Naive thymus-derived CD4-positive, alpha-beta T cell (primary cell): Measurements from ENCODE around the gene JAKMIP1. TPM values are rescaled to one million over a fixed set of nuclear protein-coding genes. Genes with fewer than 3 reads are reported as not detected.
A peak's percentile ranks its signal among the peaks of the same experiment; 100 is the strongest.

Source experiments
- ATAC-seq: fragments of 150-1000 bp; cut with Tn5 transposase; 2 replicates; pipeline ENCODE4 v1.10.0; 2021; ENCODE audit warnings: mild to moderate bottlenecking, moderate library complexity
- CTCF ChIA-PET: fragments of 350-600 bp; sonication (Branson Sonifier 250); formaldehyde crosslinking; loops from one replicate; lab custom pipeline; 2021; ENCODE audit warnings: antibody characterized with exemption; lab: Charles Lee
- POLR2A ChIA-PET: fragments of 350-600 bp; sonication (Branson Sonifier 250); formaldehyde crosslinking; loops from one replicate; lab custom pipeline; 2021; ENCODE audit warnings: antibody characterized with exemption, inconsistent platforms; lab: Charles Lee
- DNase-seq, 9 donors: peaks; one replicate each; pipeline versions ENCODE4 v3.0.0 to v3.0.0-alpha.2; 2020 to 2022; ENCODE audit warnings: mixed read lengths in 1 of 9
- H3K27ac ChIP-seq: one replicate; pipeline ENCODE4 v1.7.0; 2013; ENCODE audit warnings: mild to moderate bottlenecking, low read depth, low read length, moderate library complexity
- H3K27me3 ChIP-seq, 2 donors: one replicate each; pipeline ENCODE4 v1.7.0; 2013; ENCODE audit warnings: low read length in 2 of 2, mild to moderate bottlenecking in 2 of 2, moderate library complexity in 2 of 2; ENCODE audit not compliant: control insufficient read depth in 2 of 2, insufficient read depth in 2 of 2
- H3K36me3 ChIP-seq, 3 experiments: 1 replicate in 2 of 3; 2 replicates in 1 of 3; pipeline ENCODE4 v1.7.0; 2013; ENCODE audit warnings: low read length in 3 of 3, mild to moderate bottlenecking in 3 of 3, moderate library complexity in 1 of 3; ENCODE audit not compliant: insufficient read depth in 3 of 3, control insufficient read depth in 2 of 3
- H3K4me1 ChIP-seq, 2 donors: one replicate each; pipeline ENCODE4 v1.7.0; 2013; ENCODE audit warnings: low read length in 2 of 2, mild to moderate bottlenecking in 2 of 2, moderate library complexity in 1 of 2; ENCODE audit not compliant: control insufficient read depth in 2 of 2, insufficient read depth in 2 of 2
- H3K4me3 ChIP-seq: 2 replicates; pipeline ENCODE4 v1.7.0; 2013; ENCODE audit warnings: mild to moderate bottlenecking, low read length
- H3K9me3 ChIP-seq, 3 experiments: 1 replicate in 2 of 3; 2 replicates in 1 of 3; pipeline ENCODE4 v1.7.0; 2013; ENCODE audit warnings: low read length in 3 of 3; ENCODE audit not compliant: control insufficient read depth in 2 of 3
- H3K27ac Mint-ChIP-seq, 9 donors: one replicate each; pipeline ENCODE4 v1.8.0; 2020 to 2022; ENCODE audit warnings: mixed read lengths in 9 of 9, mild to moderate bottlenecking in 8 of 9, moderate library complexity in 5 of 9, inconsistent platforms in 2 of 9
- H3K27me3 Mint-ChIP-seq, 5 donors: one replicate each; pipeline ENCODE4 v1.8.0; 2021 to 2022; ENCODE audit warnings: mixed read lengths in 5 of 5, mild to moderate bottlenecking in 1 of 5
- H3K36me3 Mint-ChIP-seq, 5 donors: one replicate each; pipeline ENCODE4 v1.8.0; 2020 to 2022; ENCODE audit warnings: mixed read lengths in 5 of 5, mild to moderate bottlenecking in 3 of 5, inconsistent platforms in 1 of 5
- H3K4me1 Mint-ChIP-seq, 7 donors: one replicate each; pipeline ENCODE4 v1.8.0; 2020 to 2022; ENCODE audit warnings: mixed read lengths in 7 of 7, mild to moderate bottlenecking in 3 of 7, inconsistent platforms in 1 of 7
- H3K4me3 Mint-ChIP-seq, 10 donors: one replicate each; pipeline ENCODE4 v1.8.0; 2020 to 2022; ENCODE audit warnings: mild to moderate bottlenecking in 10 of 10, mixed read lengths in 10 of 10, moderate library complexity in 6 of 10, inconsistent platforms in 2 of 10
- H3K9me3 Mint-ChIP-seq, 11 donors: one replicate each; pipeline ENCODE4 v1.8.0; 2020 to 2022; ENCODE audit warnings: mixed read lengths in 11 of 11, mild to moderate bottlenecking in 4 of 11, inconsistent platforms in 1 of 11, moderate library complexity in 1 of 11
- intact Hi-C, 2 donors: fragments of 100-400 bp; cut with micrococcal nuclease; formaldehyde crosslinking; loops; one replicate each; pipeline ENCODE4 v1.15.1; 2023
- polyA plus RNA-seq, 2 donors: library from polyadenylated mRNA; unstranded; fragments of 300-500 nt; fragmentation: Illumina TruSeq; gene quantifications; one replicate each; pipeline ENCODE4 v1.2.3, GENCODE V29; 2021
- total RNA-seq, 6 experiments: library from RNA in 5 of 6; stranded (reverse) in 5 of 6; gene quantifications; 1 replicate in 5 of 6; 2 replicates in 1 of 6; pipeline ENCODE4 v1.2.3 and lab custom pipeline; 2021 to 2026

The JAKMIP1 gene
- total and polyA plus RNA-seq, 7 experiments from 2014 or later = 0.21 to 15.3 (median 2.4) TPM; not detected in 3

DNA sequence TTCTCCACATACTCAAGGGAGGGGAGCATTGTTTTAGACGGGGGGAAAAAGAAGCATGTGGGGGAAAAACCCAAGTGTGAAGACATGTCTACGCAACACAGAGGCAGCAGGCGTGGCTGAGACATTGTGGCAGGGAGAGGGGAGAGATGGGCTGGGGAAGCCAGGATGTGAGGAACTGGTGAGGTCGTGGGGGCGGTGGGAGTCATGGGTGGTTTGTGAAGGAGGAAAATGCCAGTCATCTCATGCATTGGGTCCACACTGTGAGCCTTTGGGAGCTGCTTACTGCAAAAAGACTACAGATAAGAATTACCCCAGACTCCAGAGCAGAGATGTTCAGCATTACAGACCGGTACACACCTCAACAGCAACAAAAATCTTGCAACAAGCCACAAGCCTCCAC is 2.1 kb downstream of the JAKMIP1 start:
- Histone ChIP-seq H3K27ac (no peak overlapping the region), H3K4me1 (peaks cover 8 to 30% of the 10 kb centered on the region in 2 donors), H3K27me3 (peaks cover 0 to 6% of the 10 kb centered on the region in 2 donors), H3K36me3 (no peaks in the 10 kb centered on the region), H3K4me3 (peak overlapping the region; percentile 38), H3K9me3 (no peaks in the 10 kb centered on the region)
- Mint-ChIP-seq H3K27ac (peak overlapping the region in 1 of 9 donors; percentile 76), H3K27me3 (peaks cover 38 to 64% (median 51%) of the 10 kb centered on the region in 5 donors), H3K9me3 (peaks cover 0 to 20% (median 7%) of the 10 kb centered on the region in 11 donors), H3K36me3 (peaks cover 0 to 9% (median 0%) of the 10 kb centered on the region in 5 donors), H3K4me1 (peaks cover 5 to 28% (median 17%) of the 10 kb centered on the region in 7 donors), H3K4me3 (peak overlapping the region in 8 of 10 donors; percentile 6 to 89 (median 53))
- DNase-seq = peak in 1 of 9 donors; percentile 68
- intact Hi-C loops = loop anchor here in 1 of 2 donors (1.0 kb wide), 1 partner anchor 17 kb away; no protein-coding TSS in a partner anchor
- POLR2A ChIA-PET = no interaction called here
- peak; percentile 43 for ATAC-seq
- CTCF ChIA-PET = no interaction called here

DNA sequence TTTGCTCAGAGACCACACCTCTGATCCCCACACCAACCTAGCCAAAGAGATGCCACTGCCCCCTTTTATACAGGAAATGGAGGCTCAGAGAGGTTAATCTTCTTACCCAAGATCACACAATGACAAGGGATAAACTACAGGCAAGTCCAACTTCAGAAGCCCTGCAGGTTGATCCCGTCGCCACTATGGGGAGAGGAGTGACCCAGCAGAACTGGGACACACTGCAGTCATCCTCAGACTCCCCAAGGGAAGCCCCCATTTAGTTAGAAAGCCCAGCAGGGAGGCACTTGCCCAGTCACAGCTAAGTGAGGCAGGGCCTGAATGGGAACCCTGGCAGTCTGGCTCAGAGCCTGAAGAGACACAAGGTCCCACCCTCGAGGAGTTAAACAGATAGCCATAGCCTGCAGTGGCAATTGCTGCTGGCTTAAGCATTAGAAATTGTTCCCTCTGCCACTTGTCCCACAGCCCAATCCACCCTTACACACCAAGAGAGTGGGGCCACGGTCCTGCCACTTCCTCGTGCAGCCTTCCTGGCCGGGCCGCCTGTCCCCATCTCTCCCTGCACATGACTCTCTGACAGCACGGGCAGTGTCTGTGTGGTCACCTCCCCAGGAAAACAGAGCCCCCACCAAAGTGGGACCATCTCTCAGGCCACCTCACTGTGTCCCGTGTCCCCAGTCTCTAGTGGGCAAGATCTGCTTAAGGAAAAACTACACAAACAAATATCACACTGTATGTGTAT is 2.7 kb downstream of the JAKMIP1 start:
- H3K4me3 ChIP-seq = no peak overlapping the region
- peak overlapping the region in 8 of 10 donors; percentile 5 to 89 (median 48) for H3K4me3 Mint-ChIP-seq
- H3K9me3 Mint-ChIP-seq = peaks cover 0 to 18% (median 7%) of the 10 kb centered on the region in 11 donors
- ChIA-PET POLR2A (no interaction called here), CTCF (no interaction called here)
- no peak for DNase-seq
- no peaks in the 10 kb centered on the region for H3K9me3 ChIP-seq
- H3K36me3 Mint-ChIP-seq = peaks cover 0 to 15% (median 0%) of the 10 kb centered on the region in 5 donors
- no peak overlapping the region for H3K27ac ChIP-seq
- H3K4me1 Mint-ChIP-seq = peaks cover 5 to 30% (median 17%) of the 10 kb centered on the region in 7 donors
- peak overlapping the region in 1 of 9 donors; percentile 76 for H3K27ac Mint-ChIP-seq
- H3K36me3 ChIP-seq = no peaks in the 10 kb centered on the region
- no peak for ATAC-seq
- peaks cover 32 to 68% (median 55%) of the 10 kb centered on the region in 5 donors for H3K27me3 Mint-ChIP-seq
- intact Hi-C loops = loop anchor here in 1 of 2 donors (1.0 kb wide), 1 partner anchor 16 kb away; no protein-coding TSS in a partner anchor
- H3K27me3 ChIP-seq = peaks cover 0 to 6% of the 10 kb centered on the region in 2 donors
- H3K4me1 ChIP-seq = peaks cover 8 to 30% of the 10 kb centered on the region in 2 donors

DNA sequence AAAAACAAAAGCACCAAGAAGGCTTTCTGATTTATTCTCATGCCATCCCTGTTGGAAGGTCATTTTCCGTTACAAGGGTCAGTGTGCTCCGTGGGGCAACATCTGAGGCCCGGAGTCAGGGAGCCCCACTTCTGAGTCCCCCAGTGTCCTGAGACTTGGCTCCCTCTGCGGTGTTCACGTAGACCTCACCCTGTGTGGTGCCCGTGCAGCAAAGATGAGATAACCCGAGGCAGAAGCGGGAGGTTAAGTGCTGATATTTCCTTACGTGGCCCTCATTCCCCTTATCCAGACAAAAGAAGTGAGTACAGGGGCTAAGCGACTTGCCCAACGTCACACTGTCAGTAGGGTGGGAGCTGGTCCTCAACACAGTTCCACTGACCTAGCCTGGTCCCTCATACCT is 3.5 kb downstream of the JAKMIP1 start:
- ChIA-PET CTCF (no interaction called here), POLR2A (no interaction called here)
- Histone ChIP-seq H3K36me3 (no peaks in the 10 kb centered on the region), H3K9me3 (no peaks in the 10 kb centered on the region), H3K4me3 (no peak overlapping the region), H3K4me1 (peaks cover 8 to 30% of the 10 kb centered on the region in 2 donors), H3K27me3 (peaks cover 0 to 6% of the 10 kb centered on the region in 2 donors), H3K27ac (no peak overlapping the region)
- Mint-ChIP-seq H3K4me3 (peak overlapping the region in 2 of 10 donors; percentile 1 to 82), H3K27ac (no peak overlapping the region), H3K36me3 (peaks cover 0 to 18% (median 0%) of the 10 kb centered on the region in 5 donors), H3K4me1 (peaks cover 5 to 34% (median 17%) of the 10 kb centered on the region in 7 donors), H3K9me3 (peaks cover 0 to 10% (median 6%) of the 10 kb centered on the region in 11 donors), H3K27me3 (peaks cover 27 to 66% (median 55%) of the 10 kb centered on the region in 5 donors)
- no peak for ATAC-seq
- no peak for DNase-seq
- intact Hi-C loops = no loop called here

DNA sequence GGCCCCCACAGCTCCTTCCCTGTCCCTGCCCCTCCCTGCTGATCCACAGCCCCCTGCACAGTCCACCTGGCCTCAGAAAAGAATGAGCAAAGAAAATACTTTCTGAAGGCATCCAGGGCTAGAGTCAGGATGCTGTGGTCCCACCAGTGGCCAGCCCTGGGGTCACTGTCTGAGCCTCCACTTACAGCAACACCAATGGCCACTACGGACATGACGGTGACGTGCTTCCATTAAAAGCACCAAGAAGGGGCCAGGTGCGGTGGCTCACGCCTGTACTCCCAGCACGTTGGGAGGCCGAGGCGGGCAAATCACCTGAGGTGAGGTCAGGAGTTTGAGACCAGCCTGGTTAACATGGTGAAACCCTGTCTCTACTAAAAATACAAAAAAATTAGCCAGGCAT is 4.0 kb downstream of the JAKMIP1 start:
- peaks cover 0 to 14% (median 0%) of the 10 kb centered on the region in 5 donors for H3K36me3 Mint-ChIP-seq
- Histone ChIP-seq H3K9me3 (no peaks in the 10 kb centered on the region), H3K27me3 (peaks cover 0 to 6% of the 10 kb centered on the region in 2 donors), H3K4me1 (peaks cover 8 to 25% of the 10 kb centered on the region in 2 donors), H3K27ac (no peak overlapping the region), H3K4me3 (no peak overlapping the region), H3K36me3 (no peaks in the 10 kb centered on the region)
- no peak overlapping the region for H3K4me3 Mint-ChIP-seq
- ATAC-seq (no peak), DNase-seq (no peak)
- intact Hi-C loops = no loop called here
- peaks cover 0 to 5% (median 3%) of the 10 kb centered on the region in 11 donors for H3K9me3 Mint-ChIP-seq
- ChIA-PET POLR2A (no interaction called here), CTCF (no interaction called here)
- H3K4me1 Mint-ChIP-seq = peaks cover 5 to 32% (median 12%) of the 10 kb centered on the region in 7 donors
- no peak overlapping the region for H3K27ac Mint-ChIP-seq
- peaks cover 22 to 61% (median 50%) of the 10 kb centered on the region in 5 donors for H3K27me3 Mint-ChIP-seq

DNA sequence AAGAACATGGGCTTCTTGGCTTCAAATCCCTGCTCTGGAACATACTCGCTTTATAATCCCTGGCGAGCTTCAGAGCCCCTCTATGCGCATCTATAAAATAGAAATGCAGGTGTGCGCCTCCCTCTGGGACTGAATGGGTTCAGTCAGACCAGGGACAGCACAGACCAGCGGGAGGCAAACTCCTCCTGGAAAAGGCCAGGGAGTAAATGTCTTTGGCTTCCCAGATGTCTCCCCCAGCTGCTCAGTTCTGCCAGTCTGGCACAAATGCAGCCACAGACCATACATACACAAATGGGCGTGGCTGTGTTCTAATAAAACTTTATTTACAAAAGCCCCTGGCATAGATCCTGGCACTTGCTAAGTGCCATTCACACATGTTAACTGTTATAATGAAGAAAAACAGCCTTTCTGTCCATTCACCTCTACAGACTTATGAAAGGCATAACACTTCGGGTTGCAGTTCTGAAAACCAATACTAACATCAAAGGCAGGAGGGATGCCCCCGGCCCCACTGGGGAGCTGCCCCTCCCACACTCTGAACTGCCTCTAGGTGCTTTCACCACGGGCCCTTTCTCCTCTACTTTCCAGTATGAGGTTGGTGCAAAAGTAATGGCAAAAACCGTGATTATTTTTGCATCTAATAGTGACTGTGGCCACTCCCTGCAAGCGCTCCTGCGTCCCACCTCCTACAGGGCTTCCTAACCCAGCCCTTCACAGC is 4.6 kb downstream of the JAKMIP1 start:
- POLR2A ChIA-PET = no interaction called here
- DNase-seq = no peak
- Histone ChIP-seq H3K9me3 (no peaks in the 10 kb centered on the region), H3K36me3 (no peaks in the 10 kb centered on the region), H3K27me3 (peaks cover 0 to 6% of the 10 kb centered on the region in 2 donors), H3K4me1 (peaks cover 8 to 20% of the 10 kb centered on the region in 2 donors), H3K4me3 (no peak overlapping the region), H3K27ac (no peak overlapping the region)
- H3K9me3 Mint-ChIP-seq = no peaks in the 10 kb centered on the region
- CTCF ChIA-PET = no interaction called here
- peaks cover 17 to 57% (median 45%) of the 10 kb centered on the region in 5 donors for H3K27me3 Mint-ChIP-seq
- H3K4me3 Mint-ChIP-seq = no peak overlapping the region
- H3K27ac Mint-ChIP-seq = no peak overlapping the region
- ATAC-seq = no peak
- H3K4me1 Mint-ChIP-seq = peaks cover 5 to 31% (median 12%) of the 10 kb centered on the region in 7 donors
- H3K36me3 Mint-ChIP-seq = peaks cover 0 to 10% (median 0%) of the 10 kb centered on the region in 5 donors
- intact Hi-C loops = no loop called here

DNA sequence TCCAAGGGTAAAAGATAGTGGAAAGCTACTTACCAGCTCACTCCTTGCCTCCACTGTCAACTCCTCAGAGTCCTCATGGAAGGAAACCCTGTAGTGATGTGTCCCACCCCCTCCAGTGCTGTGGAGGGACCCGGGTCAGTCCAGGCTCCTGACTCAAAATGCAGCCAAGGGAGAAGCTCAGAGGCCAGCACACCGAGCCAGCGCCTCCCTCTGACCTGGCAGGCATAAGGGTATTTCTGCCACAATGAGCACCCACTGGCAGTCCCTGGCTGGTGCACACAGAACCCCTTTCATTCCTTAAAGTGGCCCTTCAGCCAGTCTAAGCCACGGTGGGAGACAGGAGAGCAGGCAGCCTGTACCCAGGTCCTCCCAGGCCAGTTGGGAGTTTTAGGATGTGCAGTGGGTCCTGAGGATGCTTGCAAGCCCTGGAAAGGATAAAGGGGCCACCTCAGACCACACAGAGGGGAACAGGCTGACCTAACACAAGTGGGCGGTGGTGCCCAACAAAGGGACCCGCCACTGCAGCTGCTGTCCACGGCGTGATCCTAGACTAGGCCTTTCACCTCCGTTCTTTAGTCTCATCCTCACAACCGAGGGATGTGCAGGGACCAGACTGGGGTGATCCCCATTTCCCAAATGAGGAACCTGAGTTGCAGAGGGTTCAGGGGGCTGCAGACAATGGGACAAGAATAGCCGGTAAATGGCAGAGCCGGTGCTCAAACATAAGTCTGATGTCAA is 5.7 kb downstream of the JAKMIP1 start:
- H3K36me3 Mint-ChIP-seq = peaks cover 0 to 12% (median 0%) of the 10 kb centered on the region in 5 donors
- ATAC-seq = no peak
- no peak overlapping the region for H3K4me3 Mint-ChIP-seq
- H3K27ac Mint-ChIP-seq = no peak overlapping the region
- Histone ChIP-seq H3K4me1 (peaks cover 8 to 19% of the 10 kb centered on the region in 2 donors), H3K9me3 (no peaks in the 10 kb centered on the region), H3K4me3 (no peak overlapping the region), H3K27ac (no peak overlapping the region), H3K27me3 (peaks cover 0 to 6% of the 10 kb centered on the region in 2 donors), H3K36me3 (no peaks in the 10 kb centered on the region)
- peaks cover 17 to 64% (median 45%) of the 10 kb centered on the region in 5 donors for H3K27me3 Mint-ChIP-seq
- intact Hi-C loops = no loop called here
- CTCF ChIA-PET = no interaction called here
- POLR2A ChIA-PET = no interaction called here
- peaks cover 5 to 42% (median 12%) of the 10 kb centered on the region in 7 donors for H3K4me1 Mint-ChIP-seq
- H3K9me3 Mint-ChIP-seq = no peaks in the 10 kb centered on the region
- DNase-seq = no peak
